MM.1S (cell line): Measurements from ENCODE around the gene ELMO1.

ENCODE experiments used
- CTCF ChIP-seq: fragments of 300-600 bp; sonication (generic); IDR thresholded peaks from 2 replicates; pipeline ENCODE4 v1.5.1; 2016; ENCODE audit warnings: antibody characterized with exemption, low read length, mixed read lengths
- EZH2 ChIP-seq: fragments of 300-600 bp; sonication (generic); optimal IDR thresholded peaks from 2 replicates; pipeline ENCODE3; 2017; ENCODE audit warnings: low read depth, mild to moderate bottlenecking, antibody characterized with exemption, low read length, mixed read lengths
- EZH2phosphoT487 ChIP-seq: fragments of 300-600 bp; sonication (generic); IDR thresholded peaks from 2 replicates; pipeline ENCODE4 v1.6.1; 2018; ENCODE audit warnings: antibody characterized with exemption, low read length

- TF ChIP-seq CTCF (no peak), EZH2phosphoT487 (no peak), EZH2 (no peak)
Measured at GRCh38 chr7:36838616-36839225, 609.9 kb downstream of the ELMO1 start.
